Smooth muscle cell (in vitro differentiated cells): ENCODE measurements around the gene GPR37. TPM values are rescaled to one million over a fixed set of nuclear protein-coding genes. Genes with fewer than 3 reads are reported as not detected.

Experiments
- DNase-seq: peaks from one replicate; lab custom pipeline; 2025; ENCODE audit not compliant: unreplicated experiment; lab: John Stamatoyannopoulos, UW
- H2AFZ ChIP-seq: fragments of 200-600 bp; sonication (generic); 2 replicates; pipeline ENCODE4 v1.6.0; 2016; ENCODE audit warnings: antibody characterized with exemption, low read depth, mild to moderate bottlenecking
- H3F3A ChIP-seq: fragments of 200-600 bp; sonication (generic); 2 replicates; pipeline ENCODE4 v1.6.0; 2017; ENCODE audit warnings: antibody characterized with exemption, low read depth
- H3K27ac ChIP-seq: fragments of 200-600 bp; sonication (generic); 2 replicates; pipeline ENCODE4 v1.5.1; 2016; ENCODE audit warnings: low read depth, mild to moderate bottlenecking
- H3K27me3 ChIP-seq: fragments of 200-600 bp; sonication (generic); 2 replicates; pipeline ENCODE4 v1.6.1; 2016; ENCODE audit warnings: low read depth, mild to moderate bottlenecking
- H3K36me3 ChIP-seq: fragments of 200-600 bp; sonication (generic); 2 replicates; pipeline ENCODE4 v1.5.1; 2016; ENCODE audit warnings: low read depth
- H3K4me1 ChIP-seq: fragments of 200-600 bp; sonication (generic); 2 replicates; pipeline ENCODE4 v1.5.1; 2016; ENCODE audit warnings: low read depth
- H3K4me2 ChIP-seq: fragments of 200-600 bp; sonication (generic); 2 replicates; pipeline ENCODE4 v1.6.0; 2016; ENCODE audit warnings: mild to moderate bottlenecking
- H3K4me3 ChIP-seq: fragments of 200-600 bp; sonication (generic); 2 replicates; pipeline ENCODE4 v1.5.1; 2016; ENCODE audit warnings: mild to moderate bottlenecking
- H3K79me2 ChIP-seq: fragments of 200-600 bp; sonication (generic); 2 replicates; pipeline ENCODE4 v1.6.0; 2016; ENCODE audit warnings: low read depth, mild to moderate bottlenecking
- H3K9ac ChIP-seq: fragments of 200-600 bp; sonication (generic); 2 replicates; pipeline ENCODE4 v1.6.0; 2016; ENCODE audit warnings: low read depth
- H3K9me3 ChIP-seq: fragments of 200-600 bp; sonication (generic); replicated peaks from 2 replicates; pipeline ENCODE4 v1.5.1; 2016; ENCODE audit warnings: low read depth
- H4K20me1 ChIP-seq: fragments of 200-600 bp; sonication (generic); 2 replicates; pipeline ENCODE4 v1.6.0; 2016; ENCODE audit warnings: low read depth
- CTCF ChIP-seq: fragments of 200-600 bp; sonication (generic); IDR thresholded peaks from 2 replicates; pipeline ENCODE4 v1.5.1; 2017; ENCODE audit warnings: borderline replicate concordance, mild to moderate bottlenecking, antibody characterized with exemption; ENCODE audit not compliant: insufficient read depth, poor library complexity, severe bottlenecking
- WGBS: methylation state at CpG from one replicate; pipeline ENCODE4 v1.1.7; 2016; ENCODE audit warnings: low lambda C conversion rate; 5-methylcytosine and 5-hydroxymethylcytosine counted together
- polyA plus RNA-seq: library from polyadenylated mRNA; unstranded; fragments of >200 nt; fragmentation: Nextera tagmentation; extraction: Ambion mirVana; gene quantifications from 2 replicates; pipeline ENCODE4 v1.2.1, GENCODE V29; 2016
- total RNA-seq: library from RNA; depleted of rRNA; stranded (reverse); fragments of >200 nt; gene quantifications from 2 replicates; pipeline ENCODE4 v1.2.3, GENCODE V29; 2014

GPR37 gene
- total and polyA plus RNA-seq, 2 experiments from 2014 or later: 0.38 to 1.3 TPM

GRCh38 chr7:124716894-124717293 lies 48.7 kb downstream of the GPR37 start:
- 100% methylated on average over 1 of the region's 1 CpG for WGBS
- no peak for TF ChIP-seq CTCF
- no peak for DNase-seq
- no peak overlapping the region for H2AFZ ChIP-seq
- H3F3A ChIP-seq: no peaks in the 10 kb centered on the region
- H3K4me2 ChIP-seq: no peak overlapping the region
- H3K4me3 ChIP-seq: no peak overlapping the region
- no peaks in the 10 kb centered on the region for H3K4me1 ChIP-seq
- H3K79me2 ChIP-seq: no peaks in the 10 kb centered on the region
- H3K36me3 ChIP-seq: no peaks in the 10 kb centered on the region
- no peaks in the 10 kb centered on the region for H4K20me1 ChIP-seq
- no peak overlapping the region for H3K27ac ChIP-seq
- no peak overlapping the region for H3K9ac ChIP-seq
- H3K27me3 ChIP-seq: no peaks in the 10 kb centered on the region
- no peaks in the 10 kb centered on the region for H3K9me3 ChIP-seq

DNA sequence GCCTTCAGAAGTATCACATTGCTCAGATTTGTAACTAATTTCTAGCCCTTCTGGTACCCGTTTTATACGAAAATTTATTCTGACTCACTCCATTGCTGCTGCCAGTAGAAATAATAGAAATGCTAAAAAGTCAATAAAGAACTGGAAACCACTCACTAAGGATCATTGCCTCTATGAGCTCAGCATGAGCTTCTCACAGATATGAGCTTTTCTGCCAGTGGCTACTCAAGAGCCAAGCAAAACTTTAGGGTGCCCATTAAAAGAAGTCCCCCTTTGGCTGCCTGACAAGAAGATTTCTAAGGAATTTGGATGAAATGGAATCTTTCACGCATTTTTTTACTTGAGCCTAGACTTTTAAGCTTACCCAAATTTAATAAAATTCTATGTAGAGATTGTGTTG lies 52.5 kb downstream of the GPR37 start:
- 93% methylated on average over 3 of the region's 3 CpGs for WGBS
- no peaks in the 10 kb centered on the region for H3K4me1 ChIP-seq
- H3F3A ChIP-seq: no peaks in the 10 kb centered on the region
- no peak for DNase-seq
- no peak overlapping the region for H3K4me3 ChIP-seq
- no peaks in the 10 kb centered on the region for H4K20me1 ChIP-seq
- no peaks in the 10 kb centered on the region for H3K79me2 ChIP-seq
- no peak overlapping the region for H3K4me2 ChIP-seq
- no peak for TF ChIP-seq CTCF
- no peaks in the 10 kb centered on the region for H3K27me3 ChIP-seq
- H3K36me3 ChIP-seq: no peaks in the 10 kb centered on the region
- H2AFZ ChIP-seq: no peak overlapping the region
- no peak overlapping the region for H3K9ac ChIP-seq
- H3K9me3 ChIP-seq: no peaks in the 10 kb centered on the region
- no peak overlapping the region for H3K27ac ChIP-seq

GRCh38 chr7:124712017-124712416 lies 53.6 kb downstream of the GPR37 start:
- Histone ChIP-seq H2AFZ (peak overlapping the region; percentile 0), H3K9ac (no peak overlapping the region), H3K9me3 (peaks cover 3% of the 10 kb centered on the region), H4K20me1 (no peaks in the 10 kb centered on the region), H3F3A (no peaks in the 10 kb centered on the region), H3K4me3 (no peak overlapping the region), H3K4me1 (no peaks in the 10 kb centered on the region), H3K4me2 (no peak overlapping the region), H3K27ac (no peak overlapping the region), H3K79me2 (no peaks in the 10 kb centered on the region), H3K36me3 (no peaks in the 10 kb centered on the region), H3K27me3 (no peaks in the 10 kb centered on the region)
- no peak for TF ChIP-seq CTCF
- no peak for DNase-seq

GRCh38 chr7:124702385-124702784 lies 63.2 kb downstream of the GPR37 start:
- Histone ChIP-seq H3K27ac (no peak overlapping the region), H4K20me1 (no peaks in the 10 kb centered on the region), H3K36me3 (no peaks in the 10 kb centered on the region), H3K79me2 (no peaks in the 10 kb centered on the region), H3K4me2 (no peak overlapping the region), H3K9me3 (peaks cover 4% of the 10 kb centered on the region), H2AFZ (no peak overlapping the region), H3K4me1 (no peaks in the 10 kb centered on the region), H3K27me3 (no peaks in the 10 kb centered on the region), H3K9ac (no peak overlapping the region), H3F3A (no peaks in the 10 kb centered on the region), H3K4me3 (no peak overlapping the region)
- DNase-seq: no peak
- WGBS: 62% methylated on average over 2 of the region's 2 CpGs
- no peak for TF ChIP-seq CTCF
